ENCODE data around the gene SSTR5. TPM values are rescaled to one million over a fixed set of nuclear protein-coding genes. Genes with fewer than 3 reads are reported as not detected.

SSTR5 gene
- total RNA-seq, 4 donors from 2014 or later: not detected

DNA sequence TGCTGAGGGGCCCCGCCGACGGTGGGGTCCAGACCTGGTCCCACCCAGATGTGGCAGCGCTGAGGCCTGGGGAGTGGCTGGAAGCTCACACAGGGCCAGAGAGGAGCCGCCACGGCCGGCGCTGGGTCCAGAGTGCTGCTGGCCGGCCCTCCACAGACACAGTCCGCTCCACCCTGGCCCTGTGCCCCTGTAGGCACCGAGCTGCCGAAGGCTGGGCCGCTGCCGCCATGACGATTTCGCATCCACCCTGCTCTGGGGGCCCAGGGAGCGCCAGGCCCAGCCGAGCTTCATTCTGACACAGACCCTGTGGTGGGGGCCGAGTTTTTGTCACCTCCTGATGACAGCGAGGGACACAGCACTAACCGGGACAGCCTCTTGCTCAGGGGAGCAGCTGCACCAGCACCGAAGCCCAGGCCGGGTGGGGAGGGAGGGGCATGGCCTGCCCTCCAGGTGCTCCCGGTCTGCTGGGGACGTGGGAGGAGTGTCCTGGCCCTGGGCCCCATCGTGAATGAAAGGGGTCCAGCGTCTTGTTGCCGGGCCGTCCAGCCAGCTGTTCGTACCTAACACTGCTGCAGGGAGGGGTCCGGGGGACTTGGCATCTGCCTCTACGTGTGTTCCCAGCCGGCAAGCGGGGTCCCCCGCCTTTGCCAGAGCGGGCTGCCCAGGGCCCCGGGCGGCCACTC is 27.1 kb upstream of the SSTR5 start:
- Histone ChIP-seq H3K27ac (no peak overlapping the region), H3K4me3 (no peak overlapping the region), H3K27me3 (peaks cover 9 to 31% of the 10 kb centered on the region in 2 donors), H3K9me3 (no peaks in the 10 kb centered on the region), H3K36me3 (no peaks in the 10 kb centered on the region), H3K4me1 (peaks cover 0 to 7% of the 10 kb centered on the region in 2 donors)
- intact Hi-C loops (cut with DNase I; ENCODE audit: low total_unique reads): no loop called here
- DNase-seq: no peak
- TF ChIP-seq, protein P1, sequence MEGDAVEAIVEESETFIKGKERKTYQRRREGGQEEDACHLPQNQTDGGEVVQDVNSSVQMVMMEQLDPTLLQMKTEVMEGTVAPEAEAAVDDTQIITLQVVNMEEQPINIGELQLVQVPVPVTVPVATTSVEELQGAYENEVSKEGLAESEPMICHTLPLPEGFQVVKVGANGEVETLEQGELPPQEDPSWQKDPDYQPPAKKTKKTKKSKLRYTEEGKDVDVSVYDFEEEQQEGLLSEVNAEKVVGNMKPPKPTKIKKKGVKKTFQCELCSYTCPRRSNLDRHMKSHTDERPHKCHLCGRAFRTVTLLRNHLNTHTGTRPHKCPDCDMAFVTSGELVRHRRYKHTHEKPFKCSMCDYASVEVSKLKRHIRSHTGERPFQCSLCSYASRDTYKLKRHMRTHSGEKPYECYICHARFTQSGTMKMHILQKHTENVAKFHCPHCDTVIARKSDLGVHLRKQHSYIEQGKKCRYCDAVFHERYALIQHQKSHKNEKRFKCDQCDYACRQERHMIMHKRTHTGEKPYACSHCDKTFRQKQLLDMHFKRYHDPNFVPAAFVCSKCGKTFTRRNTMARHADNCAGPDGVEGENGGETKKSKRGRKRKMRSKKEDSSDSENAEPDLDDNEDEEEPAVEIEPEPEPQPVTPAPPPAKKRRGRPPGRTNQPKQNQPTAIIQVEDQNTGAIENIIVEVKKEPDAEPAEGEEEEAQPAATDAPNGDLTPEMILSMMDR (IDR thresholded peaks at IDR 0.05): no peak
- no peak for TF ChIP-seq POLR2A (IDR thresholded peaks at IDR 0.05)

DNA sequence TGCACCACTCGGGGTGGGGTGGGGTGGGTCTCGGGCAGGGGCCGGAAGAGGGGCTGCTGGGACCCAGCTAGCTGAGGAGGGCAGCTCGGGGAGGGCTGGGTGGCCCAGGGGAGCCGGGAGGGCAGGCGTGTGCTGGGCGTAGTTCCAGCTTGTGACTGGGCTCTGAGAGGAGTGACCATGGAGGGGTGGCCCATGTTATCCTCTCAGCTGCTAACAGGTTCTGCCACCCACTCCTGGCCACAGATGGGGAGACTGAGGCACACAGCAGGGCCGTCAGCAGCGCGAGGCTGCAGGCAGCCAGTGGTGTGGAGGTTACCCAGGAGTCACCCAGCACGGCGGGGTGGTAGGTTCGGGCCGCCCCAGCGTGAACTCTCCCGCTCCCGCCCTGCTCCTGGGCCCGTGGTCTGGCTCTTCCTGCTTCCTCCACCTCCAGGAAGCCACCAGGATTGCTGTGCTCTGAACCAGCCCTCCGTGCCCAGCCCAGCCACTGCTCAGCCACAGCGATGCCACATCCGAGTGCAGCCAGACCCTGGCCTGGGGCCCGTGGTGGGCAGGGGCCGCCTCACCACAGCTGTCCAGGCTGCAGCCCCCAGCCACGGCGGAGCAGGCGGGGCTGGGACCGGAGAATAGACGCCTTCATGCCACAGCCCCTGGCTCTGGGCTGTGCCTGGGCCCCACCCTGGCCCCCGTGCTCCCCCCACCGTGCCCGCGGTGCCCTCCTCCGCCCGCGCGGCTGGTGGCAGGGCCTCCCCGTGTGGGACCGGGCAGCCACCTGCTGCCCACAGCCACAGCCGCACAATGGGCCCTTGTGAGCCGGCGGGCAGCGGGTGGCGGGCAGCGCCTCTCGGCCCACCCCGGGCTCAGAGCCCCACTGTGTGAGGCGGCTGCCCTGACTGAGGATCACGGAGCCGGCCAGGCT is 26.3 kb upstream of the SSTR5 start:
- peaks cover 9 to 31% of the 10 kb centered on the region in 2 donors for H3K27me3 ChIP-seq
- H3K4me3 ChIP-seq: no peak overlapping the region
- intact Hi-C loops (cut with DNase I; ENCODE audit: low total_unique reads): no loop called here
- DNase-seq: no peak
- TF ChIP-seq, protein P1 (IDR thresholded peaks at IDR 0.05): no peak
- TF ChIP-seq POLR2A (IDR thresholded peaks at IDR 0.05): no peak
- H3K4me1 ChIP-seq: peaks cover 0 to 7% of the 10 kb centered on the region in 2 donors
- no peak overlapping the region for H3K27ac ChIP-seq
- H3K36me3 ChIP-seq: no peaks in the 10 kb centered on the region
- no peaks in the 10 kb centered on the region for H3K9me3 ChIP-seq

DNA sequence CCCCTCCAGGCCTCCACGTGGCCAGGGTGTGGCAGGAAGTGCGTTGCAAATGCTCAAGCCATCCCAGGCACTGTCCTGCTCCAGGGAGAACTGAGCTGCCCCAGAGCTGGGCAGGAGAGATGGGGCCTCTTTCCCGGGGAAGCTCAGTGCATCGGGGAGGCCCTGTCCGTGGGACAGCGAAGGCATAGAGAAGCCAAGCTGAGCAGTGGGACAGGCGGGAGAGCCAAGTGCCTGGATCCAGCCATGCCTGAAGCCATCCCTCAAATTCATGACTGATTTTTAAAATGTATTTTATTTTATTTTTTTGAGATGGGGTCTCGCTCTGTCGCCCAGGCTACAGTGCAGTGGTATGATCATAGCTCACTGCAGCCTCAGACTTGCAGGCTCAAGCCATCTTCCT is 25.4 kb upstream of the SSTR5 start:
- peaks cover 0 to 7% of the 10 kb centered on the region in 2 donors for H3K4me1 ChIP-seq
- TF ChIP-seq POLR2A (IDR thresholded peaks at IDR 0.05): no peak
- TF ChIP-seq, protein P1 (IDR thresholded peaks at IDR 0.05): no peak
- intact Hi-C loops (cut with DNase I; ENCODE audit: low total_unique reads): no loop called here

DNA sequence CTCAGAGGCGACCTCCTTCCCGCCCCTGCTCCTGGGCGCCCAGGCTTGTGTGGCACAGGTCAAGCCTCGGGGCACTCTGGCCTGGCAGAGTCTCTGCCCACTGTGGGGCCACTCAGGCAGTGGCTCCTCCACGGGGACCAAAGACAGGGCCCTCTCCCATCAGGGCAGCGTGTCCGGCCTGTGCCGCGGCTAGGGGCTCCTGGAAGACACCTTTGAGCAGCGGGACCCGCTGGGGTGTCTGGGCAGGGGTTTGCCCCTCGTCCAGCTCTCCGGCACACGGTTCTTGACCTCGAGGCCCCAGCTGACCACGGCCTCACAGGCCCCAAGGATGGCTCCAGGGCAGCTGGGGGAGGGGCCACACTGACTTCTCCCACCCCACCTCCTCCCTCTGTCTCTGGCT is 24.7 kb upstream of the SSTR5 start:
- no peak overlapping the region for H3K4me3 ChIP-seq
- DNase-seq: no peak
- H3K4me1 ChIP-seq: peaks cover 0 to 7% of the 10 kb centered on the region in 2 donors
- no peaks in the 10 kb centered on the region for H3K36me3 ChIP-seq
- intact Hi-C loops (cut with DNase I; ENCODE audit: low total_unique reads): no loop called here
- H3K27ac ChIP-seq: no peak overlapping the region
- no peaks in the 10 kb centered on the region for H3K9me3 ChIP-seq
- H3K27me3 ChIP-seq: peaks cover 9 to 31% of the 10 kb centered on the region in 2 donors
- TF ChIP-seq POLR2A (IDR thresholded peaks at IDR 0.05): no peak
- TF ChIP-seq, protein P1 (IDR thresholded peaks at IDR 0.05): no peak

More for the DNA sequence above, 25.4 kb upstream of the SSTR5 start:
- no peak for DNase-seq
- peaks cover 9 to 31% of the 10 kb centered on the region in 2 donors for H3K27me3 ChIP-seq
- no peak overlapping the region for H3K4me3 ChIP-seq
- H3K27ac ChIP-seq: no peak overlapping the region
- H3K36me3 ChIP-seq: no peaks in the 10 kb centered on the region
- H3K9me3 ChIP-seq: no peaks in the 10 kb centered on the region

All from uterus (tissue), 4 donors.